Bone marrow (tissue), 2 donors: ENCODE data around the gene CYP39A1.
"Not testable (repeated sequence)": the region's sequence is repeated elsewhere in the genome, so short reads cannot be mapped to it uniquely, and the experiment has no call there.

Experiments
- DNase-seq, 2 donors: peaks; one replicate each; lab custom pipeline; 2025; lab: John Stamatoyannopoulos, UW

CYP39A1 gene

GRCh38 chr6:46648869-46649492, 3.6 kb downstream of the CYP39A1 start:
- no peak for DNase-seq

GRCh38 chr6:46648108-46648507, 4.5 kb downstream of the CYP39A1 start:
- DNase-seq: not testable (repeated sequence)

GRCh38 chr6:46645265-46645664, 7.4 kb downstream of the CYP39A1 start:
- DNase-seq: no peak

GRCh38 chr6:46642928-46643751, 9.5 kb downstream of the CYP39A1 start:
- DNase-seq: no peak

- DNase-seq: no peak
Measured at GRCh38 chr6:46638650-46639049, 14.0 kb downstream of the CYP39A1 start.

- DNase-seq: no peak
Measured at GRCh38 chr6:46637933-46638332, 14.7 kb downstream of the CYP39A1 start.

GRCh38 chr6:46637145-46637544, 15.5 kb downstream of the CYP39A1 start:
- no peak for DNase-seq

GRCh38 chr6:46635462-46635861, 17.2 kb downstream of the CYP39A1 start:
- no peak for DNase-seq

GRCh38 chr6:46632053-46632452, 20.6 kb downstream of the CYP39A1 start:
- DNase-seq: no peak

- DNase-seq: no peak
Measured at GRCh38 chr6:46629691-46630090, 22.9 kb downstream of the CYP39A1 start.

GRCh38 chr6:46628976-46629375, 23.6 kb downstream of the CYP39A1 start:
- DNase-seq: no peak

- DNase-seq: no peak
Measured at GRCh38 chr6:46628498-46628897, 24.1 kb downstream of the CYP39A1 start.

- DNase-seq: no peak
Measured at GRCh38 chr6:46626976-46627375, 25.6 kb downstream of the CYP39A1 start.

- no peak for DNase-seq
Measured at GRCh38 chr6:46626228-46626909, 26.2 kb downstream of the CYP39A1 start.

GRCh38 chr6:46618726-46619125, 33.9 kb downstream of the CYP39A1 start:
- DNase-seq: no peak

GRCh38 chr6:46612645-46613044, 40.0 kb downstream of the CYP39A1 start:
- DNase-seq: no peak

GRCh38 chr6:46610862-46611553, 41.6 kb downstream of the CYP39A1 start:
- DNase-seq: no peak

GRCh38 chr6:46606338-46606737, 46.3 kb downstream of the CYP39A1 start:
- DNase-seq: no peak

GRCh38 chr6:46605091-46605797, 47.4 kb downstream of the CYP39A1 start:
- no peak for DNase-seq

- no peak for DNase-seq
Measured at GRCh38 chr6:46598215-46598614, 54.4 kb downstream of the CYP39A1 start.

GRCh38 chr6:46592740-46593139, 59.9 kb downstream of the CYP39A1 start:
- no peak for DNase-seq

GRCh38 chr6:46592046-46592445, 60.6 kb downstream of the CYP39A1 start:
- no peak for DNase-seq
